Measurements from ENCODE around the gene METTL8.

The METTL8 gene

GRCh38 chr2:171412571-171413175 is 21.1 kb downstream of the METTL8 start:
- no peaks in the 10 kb centered on the region for H3K9me2 ChIP-seq (replicated peaks; ENCODE audit: insufficient read depth, low read length)
- H3K79me2 ChIP-seq (ENCODE audit: low read length) = peaks cover 3% of the 10 kb centered on the region; the same call in 1 of the 2 replicates
- DNase-seq = no peak
- H3K4me3 ChIP-seq (ENCODE audit: low read length) = no peak overlapping the region
- H3K36me3 ChIP-seq (replicated peaks; ENCODE audit: insufficient read depth, low read length) = no peaks in the 10 kb centered on the region
- H3K9ac ChIP-seq (ENCODE audit: low read length) = no peak overlapping the region
- H3K27me3 ChIP-seq (replicated peaks; ENCODE audit: insufficient read depth, low read length) = no peaks in the 10 kb centered on the region
- H3F3A ChIP-seq (ENCODE audit: insufficient read depth, low read length) = peaks cover 4% of the 10 kb centered on the region; the same call in 1 of the 2 replicates
- H4K20me1 ChIP-seq (ENCODE audit: insufficient read depth, low read length) = no peaks in the 10 kb centered on the region
- H3K4me1 ChIP-seq (ENCODE audit: low read length) = peaks cover 13% of the 10 kb centered on the region
- TF ChIP-seq EZH2 (optimal IDR thresholded peaks at IDR 0.05; ENCODE audit: low read depth, low read length) (no peak), EZH2phosphoT487 (IDR thresholded peaks at IDR 0.05; ENCODE audit: low read length) (no peak)
- TF ChIP-seq, protein P1, sequence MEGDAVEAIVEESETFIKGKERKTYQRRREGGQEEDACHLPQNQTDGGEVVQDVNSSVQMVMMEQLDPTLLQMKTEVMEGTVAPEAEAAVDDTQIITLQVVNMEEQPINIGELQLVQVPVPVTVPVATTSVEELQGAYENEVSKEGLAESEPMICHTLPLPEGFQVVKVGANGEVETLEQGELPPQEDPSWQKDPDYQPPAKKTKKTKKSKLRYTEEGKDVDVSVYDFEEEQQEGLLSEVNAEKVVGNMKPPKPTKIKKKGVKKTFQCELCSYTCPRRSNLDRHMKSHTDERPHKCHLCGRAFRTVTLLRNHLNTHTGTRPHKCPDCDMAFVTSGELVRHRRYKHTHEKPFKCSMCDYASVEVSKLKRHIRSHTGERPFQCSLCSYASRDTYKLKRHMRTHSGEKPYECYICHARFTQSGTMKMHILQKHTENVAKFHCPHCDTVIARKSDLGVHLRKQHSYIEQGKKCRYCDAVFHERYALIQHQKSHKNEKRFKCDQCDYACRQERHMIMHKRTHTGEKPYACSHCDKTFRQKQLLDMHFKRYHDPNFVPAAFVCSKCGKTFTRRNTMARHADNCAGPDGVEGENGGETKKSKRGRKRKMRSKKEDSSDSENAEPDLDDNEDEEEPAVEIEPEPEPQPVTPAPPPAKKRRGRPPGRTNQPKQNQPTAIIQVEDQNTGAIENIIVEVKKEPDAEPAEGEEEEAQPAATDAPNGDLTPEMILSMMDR (IDR thresholded peaks at IDR 0.05; ENCODE audit: low read length) = no peak
- no peaks in the 10 kb centered on the region for H3K9me3 ChIP-seq (replicated peaks; ENCODE audit: insufficient read depth, low read length)
- H3K27ac ChIP-seq (ENCODE audit: low read length) = no peak overlapping the region
- H3K4me2 ChIP-seq (ENCODE audit: low read depth, low read length) = no peak overlapping the region
- H2AFZ ChIP-seq (ENCODE audit: low read length) = no peak overlapping the region

DNA sequence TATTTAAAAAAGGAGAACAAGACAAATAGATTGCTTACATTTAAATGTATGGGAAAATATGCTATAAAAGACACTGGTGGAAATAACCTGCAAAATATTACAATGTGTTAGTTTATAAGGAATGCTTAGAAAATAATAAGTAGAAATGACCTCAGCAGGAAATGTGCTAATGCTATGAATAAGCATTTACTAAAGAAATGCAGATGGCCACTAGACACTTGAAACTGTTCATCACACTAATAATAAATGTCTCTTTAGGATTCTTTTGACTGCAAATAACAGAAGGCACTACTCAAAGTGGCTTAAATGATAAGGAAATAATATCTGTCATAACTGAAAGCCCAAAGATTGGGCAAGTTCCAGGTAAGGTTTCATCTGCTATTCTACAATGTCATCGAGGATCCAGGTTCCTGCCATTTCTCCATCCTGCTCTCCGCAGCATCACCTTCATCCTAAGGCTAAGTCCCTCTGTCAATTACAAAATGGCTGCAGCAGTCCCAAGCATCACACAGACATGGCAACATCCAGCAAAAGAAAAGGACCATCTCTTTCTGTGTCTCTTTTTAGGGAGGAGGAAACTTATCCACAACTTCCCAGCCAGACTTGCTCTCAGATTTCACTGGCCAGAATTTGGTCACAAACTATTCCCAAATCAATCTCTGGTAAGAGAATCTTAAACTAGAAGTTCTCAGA is 21.9 kb downstream of the METTL8 start:
- DNase-seq = no peak
- no peaks in the 10 kb centered on the region for H4K20me1 ChIP-seq (ENCODE audit: insufficient read depth, low read length)
- H3K36me3 ChIP-seq (replicated peaks; ENCODE audit: insufficient read depth, low read length) = no peaks in the 10 kb centered on the region
- no peak overlapping the region for H2AFZ ChIP-seq (ENCODE audit: low read length)
- H3K79me2 ChIP-seq (ENCODE audit: low read length) = peaks cover 3% of the 10 kb centered on the region; the same call in 1 of the 2 replicates
- no peak overlapping the region for H3K4me2 ChIP-seq (ENCODE audit: low read depth, low read length)
- H3K4me3 ChIP-seq (ENCODE audit: low read length) = no peak overlapping the region
- H3K27me3 ChIP-seq (replicated peaks; ENCODE audit: insufficient read depth, low read length) = no peaks in the 10 kb centered on the region
- TF ChIP-seq, protein P1 (IDR thresholded peaks at IDR 0.05; ENCODE audit: low read length) = no peak
- no peak for TF ChIP-seq EZH2 (optimal IDR thresholded peaks at IDR 0.05; ENCODE audit: low read depth, low read length)
- no peak for TF ChIP-seq EZH2phosphoT487 (IDR thresholded peaks at IDR 0.05; ENCODE audit: low read length)
- no peak overlapping the region for H3K9ac ChIP-seq (ENCODE audit: low read length)
- no peaks in the 10 kb centered on the region for H3K9me2 ChIP-seq (replicated peaks; ENCODE audit: insufficient read depth, low read length)
- no peak overlapping the region for H3K27ac ChIP-seq (ENCODE audit: low read length)
- peaks cover 20% of the 10 kb centered on the region for H3K4me1 ChIP-seq (ENCODE audit: low read length)
- H3K9me3 ChIP-seq (replicated peaks; ENCODE audit: insufficient read depth, low read length) = no peaks in the 10 kb centered on the region
- H3F3A ChIP-seq (ENCODE audit: insufficient read depth, low read length) = peaks cover 9% of the 10 kb centered on the region

GRCh38 chr2:171411214-171411613 is 22.6 kb downstream of the METTL8 start:
- Histone ChIP-seq H4K20me1 (ENCODE audit: insufficient read depth, low read length) (no peaks in the 10 kb centered on the region), H2AFZ (ENCODE audit: low read length) (no peak overlapping the region), H3K4me1 (ENCODE audit: low read length) (peaks cover 27% of the 10 kb centered on the region), H3K4me3 (ENCODE audit: low read length) (no peak overlapping the region), H3K36me3 (replicated peaks; ENCODE audit: insufficient read depth, low read length) (no peaks in the 10 kb centered on the region), H3F3A (ENCODE audit: insufficient read depth, low read length) (peaks cover 17% of the 10 kb centered on the region), H3K9ac (ENCODE audit: low read length) (no peak overlapping the region), H3K27me3 (replicated peaks; ENCODE audit: insufficient read depth, low read length) (no peaks in the 10 kb centered on the region), H3K27ac (ENCODE audit: low read length) (no peak overlapping the region), H3K9me3 (replicated peaks; ENCODE audit: insufficient read depth, low read length) (no peaks in the 10 kb centered on the region), H3K9me2 (replicated peaks; ENCODE audit: insufficient read depth, low read length) (no peaks in the 10 kb centered on the region), H3K4me2 (ENCODE audit: low read depth, low read length) (no peak overlapping the region), H3K79me2 (ENCODE audit: low read length) (peaks cover 3% of the 10 kb centered on the region; the same call in 1 of the 2 replicates)
- DNase-seq = no peak
- TF ChIP-seq EZH2 (optimal IDR thresholded peaks at IDR 0.05; ENCODE audit: low read depth, low read length) = no peak
- TF ChIP-seq EZH2phosphoT487 (IDR thresholded peaks at IDR 0.05; ENCODE audit: low read length) = no peak
- TF ChIP-seq, protein P1 (IDR thresholded peaks at IDR 0.05; ENCODE audit: low read length) = no peak

All from MM.1S (cell line).